ENCODE results near the gene KRT80.

KRT80 gene

GRCh38 chr12:52199294-52199919 is 7.6 kb upstream of the KRT80 start:
- DNase-seq (ENCODE audit: low read depth in 1 of 2, low spot score in 1 of 2) = no peak

DNA sequence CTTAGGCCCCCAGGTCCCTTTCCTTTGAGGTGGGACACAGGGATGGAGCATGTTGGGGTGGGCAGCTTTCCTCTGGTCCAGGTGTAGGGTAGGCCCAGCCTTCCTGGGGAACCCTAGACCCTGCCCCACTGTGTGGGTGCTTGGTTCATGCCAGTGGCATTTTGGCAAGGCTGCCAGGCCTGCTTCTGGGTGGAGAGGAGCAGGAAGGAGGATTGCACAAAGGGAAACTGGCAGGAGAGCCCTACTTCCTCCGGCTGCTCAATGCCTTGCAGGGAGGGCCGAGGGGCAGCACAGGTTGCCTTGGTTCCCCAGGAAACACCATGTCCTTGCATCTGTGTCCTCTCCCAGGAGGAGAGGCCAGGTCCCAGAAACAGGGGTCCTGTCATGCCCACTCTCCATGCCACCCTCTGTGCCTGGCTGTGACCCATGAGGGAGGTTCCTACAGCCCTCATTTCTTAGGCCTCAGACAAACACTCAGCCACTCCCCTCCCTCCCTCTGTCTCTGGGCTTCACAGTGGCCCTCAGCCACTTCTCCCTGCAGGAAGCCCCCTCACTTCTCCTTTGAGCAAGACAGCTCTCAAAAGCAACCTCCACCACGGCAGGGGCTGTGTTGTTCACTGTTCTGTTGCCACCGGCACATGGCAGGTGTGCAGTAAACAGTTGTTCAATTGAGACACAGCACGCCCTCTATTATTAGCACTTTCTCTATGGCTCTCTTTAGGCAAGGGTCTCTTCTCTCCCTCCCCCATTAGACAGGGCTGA is 6.8 kb upstream of the KRT80 start:
- DNase-seq (ENCODE audit: low read depth in 1 of 2, low spot score in 1 of 2) = no peak

- no peak for DNase-seq (ENCODE audit: low read depth in 1 of 2, low spot score in 1 of 2)
These were observed 5.8 kb upstream of the KRT80 start for GRCh38 chr12:52197371-52198231.

- no peak for DNase-seq (ENCODE audit: low read depth in 1 of 2, low spot score in 1 of 2)
These were observed 3.4 kb upstream of the KRT80 start for GRCh38 chr12:52195065-52195730.

DNA sequence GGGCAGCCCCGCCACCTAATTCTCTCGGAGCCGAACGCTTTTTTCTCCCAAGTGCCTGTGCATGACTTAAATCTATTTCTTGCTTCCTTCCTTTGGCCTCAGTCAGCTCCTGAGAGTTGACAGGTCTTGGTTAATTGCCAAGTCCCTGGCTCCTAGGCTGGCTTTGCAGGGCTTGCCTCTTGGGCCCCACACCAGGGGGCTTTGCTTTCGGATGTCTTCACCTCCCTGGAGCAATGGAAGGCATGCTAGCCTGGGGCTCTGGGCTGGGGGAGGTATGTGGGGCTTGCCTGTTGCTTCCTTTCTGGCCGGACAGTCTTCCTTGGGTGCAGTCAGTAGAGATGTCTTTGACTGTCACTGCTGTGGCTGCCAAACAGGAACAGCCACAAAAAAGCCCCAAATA is 2.2 kb upstream of the KRT80 start:
- no peak for DNase-seq (ENCODE audit: low read depth in 1 of 2, low spot score in 1 of 2)

GRCh38 chr12:52193532-52193931 is 1.7 kb upstream of the KRT80 start:
- DNase-seq (ENCODE audit: low read depth in 1 of 2, low spot score in 1 of 2) = no peak

DNA sequence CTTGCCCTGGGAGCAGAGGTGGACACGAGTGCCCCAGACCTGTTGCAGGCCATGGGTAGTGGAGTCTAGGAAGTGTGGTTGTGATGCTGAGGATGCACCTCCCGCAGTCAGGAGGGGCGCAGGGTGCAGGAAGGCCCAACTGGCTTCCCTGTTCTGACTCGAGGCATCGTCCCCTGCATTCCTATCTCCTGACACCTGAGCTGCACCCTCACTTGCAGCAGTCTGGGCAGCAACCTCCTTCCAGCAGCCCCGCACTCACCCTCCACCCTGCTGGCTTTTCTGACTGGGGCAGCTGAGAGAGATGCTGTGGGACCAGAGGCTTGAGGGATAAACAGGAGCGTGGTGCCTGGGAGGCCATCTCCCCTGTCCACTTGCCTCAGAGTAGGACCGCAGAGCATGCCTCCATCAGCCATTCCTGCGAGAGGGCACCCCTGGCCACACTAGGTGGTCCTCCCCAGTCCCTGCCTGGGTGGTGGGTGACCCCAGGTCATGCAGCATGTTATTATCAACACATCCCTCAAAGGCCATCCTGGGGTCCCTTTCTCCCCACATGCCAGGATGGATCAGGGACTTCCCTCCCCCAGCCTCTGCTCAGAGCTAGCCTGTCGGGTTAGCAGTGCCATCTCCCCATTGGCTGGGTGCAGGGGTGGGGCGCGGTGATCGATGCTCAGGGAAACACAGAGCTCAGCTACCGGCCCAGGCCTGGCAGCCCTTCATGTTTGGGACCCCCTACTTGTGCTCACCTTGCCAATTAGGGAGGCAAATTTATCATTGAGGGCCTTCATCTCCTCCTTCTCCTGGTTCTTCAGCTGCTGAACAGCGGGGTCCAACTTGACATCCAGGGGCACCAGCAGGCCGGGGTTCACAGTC is 719 bp downstream of the KRT80 start:
- DNase-seq (ENCODE audit: low read depth in 1 of 2, low spot score in 1 of 2) = no peak

DNA sequence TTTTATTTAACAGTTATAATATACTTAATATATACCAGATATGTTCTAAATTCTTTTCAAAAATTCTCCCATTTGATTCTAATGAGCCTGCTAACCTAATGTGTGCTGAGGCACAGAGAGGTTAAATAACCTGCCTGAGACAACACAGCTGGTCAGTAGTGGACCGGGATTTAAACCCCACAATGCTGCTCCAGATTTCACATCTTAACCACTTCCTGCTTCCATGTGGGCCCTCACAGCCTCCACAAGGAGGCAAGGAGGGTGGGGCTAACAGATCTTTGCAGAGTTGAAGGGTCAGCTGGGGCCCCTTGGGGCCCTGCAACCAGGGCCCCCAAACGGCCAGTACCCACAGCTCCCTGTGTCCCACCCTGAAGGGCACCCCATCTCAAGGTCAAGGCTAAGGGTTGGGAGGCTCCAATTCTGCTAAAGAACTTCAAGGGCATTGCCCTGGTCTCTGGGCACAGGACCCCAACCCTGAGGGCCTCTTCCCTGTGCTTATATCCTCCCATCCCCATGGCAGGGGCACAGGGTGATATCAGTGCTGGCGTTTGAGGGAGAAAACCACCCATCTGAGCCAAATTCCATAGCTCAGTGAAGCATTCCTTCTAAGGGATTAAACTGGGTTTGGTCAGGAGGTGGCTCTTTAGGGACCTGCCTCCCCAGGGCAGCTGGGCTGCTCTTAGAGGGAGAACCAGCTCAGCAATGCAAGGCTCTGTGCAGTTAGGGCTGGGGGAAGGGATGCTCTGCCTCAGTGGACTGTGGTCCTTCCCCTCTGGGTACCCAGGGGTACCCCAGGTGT is 2.2 kb downstream of the KRT80 start:
- no peak for DNase-seq (ENCODE audit: low read depth in 1 of 2, low spot score in 1 of 2)

- DNase-seq (ENCODE audit: low read depth in 1 of 2, low spot score in 1 of 2) = no peak
These were observed 3.2 kb downstream of the KRT80 start for GRCh38 chr12:52188658-52189057.

GRCh38 chr12:52187640-52188039 is 4.2 kb downstream of the KRT80 start:
- no peak for DNase-seq (ENCODE audit: low read depth in 1 of 2, low spot score in 1 of 2)

- no peak for DNase-seq (ENCODE audit: low read depth in 1 of 2, low spot score in 1 of 2)
These were observed 4.6 kb downstream of the KRT80 start for GRCh38 chr12:52187206-52187605.

DNA sequence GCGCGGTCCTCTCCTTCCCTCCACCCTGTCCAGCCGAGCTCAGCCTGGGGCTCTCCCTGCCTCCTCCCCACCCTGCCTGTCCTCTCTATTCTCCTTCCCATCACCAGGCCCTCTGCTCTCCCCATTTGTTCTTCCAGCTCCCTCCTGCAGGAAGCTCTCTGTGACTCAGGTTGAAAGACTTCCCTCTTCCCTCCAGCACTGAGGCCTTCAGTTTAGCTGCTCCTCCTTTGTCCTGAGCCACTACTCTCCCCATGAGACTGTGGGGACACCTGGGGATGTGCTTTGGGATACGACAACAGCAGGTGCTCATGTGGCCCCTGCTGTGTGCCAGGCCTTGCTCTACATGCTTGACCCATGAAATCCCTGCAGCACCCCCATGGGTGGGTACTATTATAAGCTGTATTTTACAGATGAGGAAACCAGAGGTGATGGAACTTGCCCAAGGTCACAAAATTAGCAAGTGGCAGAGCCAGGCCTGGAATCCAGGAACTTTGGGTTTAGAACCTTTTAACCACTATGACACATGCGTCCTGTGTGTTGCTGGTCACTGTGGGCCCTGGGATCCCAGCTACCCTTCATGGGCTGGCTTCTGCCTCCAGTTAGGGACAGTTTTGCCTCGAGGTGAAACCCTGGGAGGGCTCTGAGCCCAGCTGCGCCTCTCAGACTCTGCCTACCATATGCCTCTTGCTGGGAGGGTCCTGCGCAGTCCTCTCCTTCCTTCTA is 5.5 kb downstream of the KRT80 start:
- no peak for DNase-seq (ENCODE audit: low read depth in 1 of 2, low spot score in 1 of 2)

- DNase-seq (ENCODE audit: low read depth in 1 of 2, low spot score in 1 of 2) = no peak
These were observed 6.3 kb downstream of the KRT80 start for GRCh38 chr12:52185400-52185967.

- no peak for DNase-seq (ENCODE audit: low read depth in 1 of 2, low spot score in 1 of 2)
These were observed 7.0 kb downstream of the KRT80 start for GRCh38 chr12:52184813-52185212.

- no peak for DNase-seq (ENCODE audit: low read depth in 1 of 2, low spot score in 1 of 2)
These were observed 7.8 kb downstream of the KRT80 start for GRCh38 chr12:52183971-52184370.

- no peak for DNase-seq (ENCODE audit: low read depth in 1 of 2, low spot score in 1 of 2)
These were observed 8.3 kb downstream of the KRT80 start for GRCh38 chr12:52183544-52183910.

DNA sequence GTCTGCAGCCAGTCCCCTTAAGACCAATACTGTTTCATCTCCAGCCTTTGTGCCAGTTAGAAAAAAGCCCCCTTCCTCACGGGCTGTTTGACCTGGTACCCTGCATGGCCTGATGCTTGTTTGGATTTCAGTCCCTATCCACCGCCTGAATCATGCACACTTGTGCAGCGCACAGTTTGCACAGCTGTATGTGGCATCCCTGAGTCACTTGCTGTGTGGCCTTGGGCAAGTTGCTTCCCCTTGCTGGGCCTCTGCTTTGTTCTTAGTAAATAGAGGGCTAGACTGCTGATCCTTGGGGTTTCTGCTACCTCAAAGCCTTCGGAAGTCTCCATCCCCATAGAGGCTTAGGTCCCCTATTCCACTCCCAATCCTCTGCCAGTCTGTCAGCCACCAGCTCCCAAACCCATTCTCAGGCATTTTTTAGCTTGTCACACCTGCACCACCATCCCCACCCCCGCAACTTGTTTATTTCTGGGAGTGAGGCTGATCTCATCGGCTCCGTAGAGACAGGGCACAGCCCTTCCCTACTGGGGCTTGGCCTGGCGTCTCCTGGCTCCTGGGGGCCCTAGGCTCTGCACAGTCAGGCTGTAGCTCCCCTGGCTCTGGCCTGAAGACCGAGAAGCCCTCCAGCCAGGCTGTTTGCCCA is 8.8 kb downstream of the KRT80 start:
- DNase-seq (ENCODE audit: low read depth in 1 of 2, low spot score in 1 of 2) = no peak

DNA sequence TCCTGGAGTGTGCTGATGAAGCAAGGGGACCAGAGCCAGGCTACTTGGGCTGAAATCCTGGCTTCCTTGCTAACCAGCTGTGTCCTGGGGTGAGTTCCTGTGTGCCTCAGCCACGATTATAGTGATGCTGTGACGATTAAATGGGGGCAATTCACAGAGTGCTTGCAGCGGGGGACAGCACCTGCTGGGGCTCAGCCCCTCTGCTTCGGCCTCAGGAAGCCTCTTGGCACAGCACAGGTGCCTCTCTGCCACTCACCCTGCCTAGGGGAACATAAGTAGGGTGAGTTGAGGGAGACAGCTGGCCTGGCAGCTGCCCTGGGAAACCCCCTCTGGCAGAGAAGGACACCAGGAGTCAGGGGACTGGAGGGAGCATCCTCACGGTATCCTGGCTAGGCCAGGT is 9.4 kb downstream of the KRT80 start:
- DNase-seq (ENCODE audit: low read depth in 1 of 2, low spot score in 1 of 2) = no peak
